ENCODE measurements around the gene SPATA25.
A peak's percentile ranks its signal among the peaks of the same experiment; 100 is the strongest.

The SPATA25 gene

DNA sequence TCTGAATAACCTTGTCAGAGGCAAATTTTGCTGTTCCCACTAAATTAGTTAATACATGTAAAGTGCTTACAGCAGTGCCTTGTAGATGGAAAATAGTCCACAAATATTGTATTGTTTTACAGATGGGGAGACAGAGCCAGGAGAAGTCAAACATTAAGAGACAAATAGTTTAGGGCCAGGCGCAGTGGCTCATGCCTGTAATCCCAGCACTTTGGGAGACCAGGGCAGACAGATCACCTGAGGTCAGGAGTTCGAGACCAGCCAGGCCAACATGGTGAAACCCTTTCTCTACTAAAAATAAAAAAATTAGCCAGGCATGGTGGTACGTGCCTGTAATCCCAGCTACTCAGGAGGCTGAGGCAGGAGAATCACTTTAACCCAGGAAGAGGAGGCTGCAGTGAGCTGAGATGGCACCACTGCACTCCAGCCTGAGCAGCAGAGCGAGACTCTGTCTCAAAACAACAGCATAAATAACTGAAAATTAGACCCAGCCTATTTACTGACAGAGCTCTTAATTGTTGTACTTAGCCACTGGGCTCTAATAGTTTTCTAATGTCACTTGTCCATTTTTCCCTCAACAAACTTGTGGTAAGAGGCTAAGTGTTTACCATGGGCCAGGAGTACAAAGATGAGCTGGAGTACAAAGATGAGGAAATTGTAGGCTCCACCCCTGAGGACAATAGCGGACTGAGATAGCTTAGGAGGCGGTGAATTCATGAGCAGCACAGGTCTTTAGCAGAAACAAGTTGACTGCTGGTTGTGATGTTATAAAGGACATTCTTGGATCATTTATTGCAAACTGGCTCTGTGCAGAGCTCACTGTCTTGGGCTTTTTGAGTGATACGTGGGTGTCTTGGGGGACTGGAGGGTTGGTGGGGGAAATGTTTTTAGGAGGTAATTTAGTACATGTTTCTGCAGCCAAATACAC, 23.6 kb downstream of the SPATA25 start:
- ATAC-seq = no peak

DNA sequence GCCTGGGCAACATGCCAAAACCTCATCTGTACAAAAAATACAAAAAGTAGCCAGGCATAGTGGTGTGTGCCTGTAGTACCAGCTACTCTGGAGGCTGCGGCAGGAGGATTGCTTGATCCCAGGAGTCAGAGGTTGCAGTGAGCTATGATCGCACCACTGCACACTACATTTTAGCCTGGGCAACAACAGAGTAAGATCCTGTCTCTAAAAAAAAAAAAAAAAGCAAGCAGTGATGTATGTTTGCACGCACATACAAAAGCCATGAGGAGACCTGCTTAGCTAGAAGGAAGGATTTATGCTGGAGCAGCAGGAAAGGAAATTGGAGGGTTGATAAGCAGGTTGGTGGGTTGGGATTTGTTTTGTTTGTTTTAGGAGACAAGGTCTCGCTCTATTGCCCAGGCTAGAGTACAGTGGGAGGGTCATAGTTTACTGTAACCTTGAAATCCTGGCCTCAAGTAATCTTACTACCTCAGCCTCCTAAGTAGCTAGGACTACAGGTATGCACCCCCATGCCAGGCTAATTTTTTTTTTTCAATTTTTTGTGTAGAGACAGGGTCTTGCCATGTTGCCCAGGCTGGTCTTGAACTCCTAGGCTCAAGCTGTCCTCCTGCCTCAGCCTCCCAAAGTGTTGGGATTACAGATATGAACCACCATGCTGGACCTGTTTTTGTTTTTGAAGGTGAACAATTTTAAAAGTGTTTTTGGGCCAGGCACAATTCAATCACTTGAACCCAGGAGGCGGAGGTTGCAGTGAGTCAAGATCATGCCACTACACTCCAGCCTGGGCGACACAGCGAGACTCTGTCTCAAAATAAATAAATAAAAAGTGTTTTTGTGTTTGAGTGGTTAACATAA, 26.0 kb downstream of the SPATA25 start:
- ATAC-seq = no peak

DNA sequence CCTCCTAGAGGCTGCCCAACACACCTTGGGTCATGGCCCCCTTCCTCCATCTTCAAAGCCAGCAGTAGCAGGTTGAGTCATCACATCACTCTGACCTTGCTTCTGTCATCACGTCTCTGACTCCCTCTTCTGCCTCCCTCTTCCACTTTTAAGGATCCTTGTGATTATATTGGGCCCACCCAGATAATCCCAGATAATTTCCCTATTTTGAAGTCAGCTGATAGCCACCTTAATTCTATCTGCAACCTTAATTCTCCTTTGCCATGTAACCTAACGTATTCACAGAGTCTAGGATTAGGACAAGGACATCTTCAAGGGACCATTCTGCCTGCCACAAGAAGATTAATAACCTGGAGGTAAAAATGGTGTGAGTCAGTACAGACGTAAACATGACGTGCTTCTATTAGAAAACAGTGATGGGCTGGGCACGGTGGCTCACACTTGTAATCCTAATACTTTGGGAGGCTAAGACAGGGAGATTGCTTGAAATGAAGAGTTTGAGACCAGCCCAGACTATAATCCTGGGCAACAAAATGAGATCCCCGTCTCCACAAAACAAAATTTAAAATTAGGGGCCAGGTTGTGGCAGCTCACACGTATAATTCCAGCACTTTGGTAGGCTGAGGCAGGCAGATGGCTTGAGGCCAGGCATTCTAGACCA, 26.7 kb downstream of the SPATA25 start:
- ATAC-seq = no peak

DNA sequence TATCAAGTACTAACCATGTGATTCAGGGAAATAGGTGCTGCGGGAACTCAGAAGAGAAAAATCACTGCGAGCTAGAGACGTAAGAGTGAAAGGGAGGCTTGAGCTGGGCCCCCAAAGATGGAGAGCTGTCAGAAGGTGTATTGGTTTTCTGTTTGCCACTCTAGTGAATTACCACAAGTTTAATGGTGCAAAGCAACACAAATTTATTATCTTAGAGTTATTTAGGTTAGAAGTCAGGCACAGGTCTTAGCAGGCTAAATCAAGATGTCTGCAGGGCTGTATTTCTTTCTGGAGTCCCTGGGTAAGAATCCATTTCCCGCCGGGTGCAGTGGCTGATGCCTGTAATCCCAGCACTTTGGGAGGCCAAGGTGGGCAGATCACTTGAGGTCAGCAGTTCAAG, 27.5 kb downstream of the SPATA25 start:
- ATAC-seq = no peak

DNA sequence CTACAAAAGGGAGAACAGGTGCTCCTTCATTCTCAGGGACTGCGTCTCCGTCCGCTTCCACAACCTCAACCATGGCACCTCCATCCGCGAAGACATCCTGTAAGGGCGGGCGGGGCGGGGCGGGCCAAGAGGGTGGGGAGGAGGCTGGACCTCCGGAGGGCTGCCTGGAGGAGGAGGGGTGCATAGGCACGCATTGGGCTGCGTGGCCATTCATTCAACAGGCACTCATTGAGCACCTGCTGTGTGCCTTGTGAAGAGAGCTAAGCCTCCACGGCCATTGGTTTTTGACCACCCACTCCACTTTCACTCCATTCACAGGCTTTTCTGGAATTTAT, 29.6 kb downstream of the SPATA25 start:
- peak; percentile 8 to 18 for ATAC-seq

DNA sequence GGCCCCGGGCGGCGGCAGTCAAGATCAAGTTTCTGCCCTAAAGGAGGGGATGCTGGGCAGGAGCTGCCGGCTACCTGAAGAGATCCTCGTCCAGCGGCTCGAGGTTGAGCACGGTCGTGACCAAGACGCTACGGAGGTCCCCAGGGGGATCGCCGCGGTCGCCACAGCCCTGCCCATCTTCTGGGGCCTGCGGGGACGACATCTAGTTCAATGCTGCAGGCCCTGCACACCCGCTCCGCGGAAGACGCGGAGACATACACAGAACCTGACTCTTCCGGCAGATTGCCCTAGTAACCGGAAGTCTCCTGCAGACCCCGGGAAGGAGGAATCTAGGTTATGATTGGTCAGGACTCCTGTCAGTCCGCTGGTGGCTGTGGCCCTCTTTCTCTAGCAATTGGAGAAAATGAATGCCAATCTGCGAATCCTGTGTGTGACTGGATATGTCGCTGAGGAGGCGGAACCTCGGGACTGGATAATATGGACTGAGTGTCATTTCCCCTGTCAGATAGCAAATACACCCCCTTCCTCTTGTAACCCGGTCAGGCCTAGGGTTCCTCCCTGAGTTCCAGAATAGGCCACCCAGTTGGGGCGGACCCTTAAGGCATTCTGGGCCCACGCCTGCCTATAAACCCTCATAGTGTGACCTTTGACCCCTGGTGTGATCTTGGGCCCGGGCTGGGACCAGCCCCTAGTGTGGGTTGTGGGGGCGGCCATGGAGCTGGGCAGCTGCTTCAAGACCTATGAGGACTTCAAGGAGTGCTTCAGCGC, 30.1 kb downstream of the SPATA25 start, which contains the start of the genes ACOT8 and ZSWIM3:
Gene ACOT8 (minus strand): TSS at position 279 of the 768 bp plus-strand sequence. CDS start 77 bp downstream, at position 202.
Gene ZSWIM3 (plus strand): TSS at position 501 of the 768 bp plus-strand sequence. CDS start 212 bp downstream, at position 713.
- peak; percentile 99 for ATAC-seq

DNA sequence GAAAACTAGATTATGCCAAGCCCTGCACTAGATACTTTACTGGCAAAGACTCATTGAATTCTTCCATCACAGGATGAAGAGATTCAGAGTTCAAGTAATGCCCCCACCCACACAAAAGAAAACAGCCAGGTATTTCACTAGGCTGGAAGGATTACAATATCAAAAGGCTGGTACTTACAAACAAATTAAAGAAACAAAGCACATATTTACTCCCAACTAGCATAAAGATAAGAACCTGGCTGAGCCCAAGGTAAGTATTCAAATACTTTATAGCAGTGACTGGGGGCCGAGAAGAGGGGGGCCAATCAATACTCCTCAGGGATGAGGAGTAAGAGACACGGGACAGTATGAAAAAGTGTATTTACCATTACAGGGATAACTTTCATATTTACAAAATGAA, 33.9 kb downstream of the SPATA25 start:
- no peak for ATAC-seq

DNA sequence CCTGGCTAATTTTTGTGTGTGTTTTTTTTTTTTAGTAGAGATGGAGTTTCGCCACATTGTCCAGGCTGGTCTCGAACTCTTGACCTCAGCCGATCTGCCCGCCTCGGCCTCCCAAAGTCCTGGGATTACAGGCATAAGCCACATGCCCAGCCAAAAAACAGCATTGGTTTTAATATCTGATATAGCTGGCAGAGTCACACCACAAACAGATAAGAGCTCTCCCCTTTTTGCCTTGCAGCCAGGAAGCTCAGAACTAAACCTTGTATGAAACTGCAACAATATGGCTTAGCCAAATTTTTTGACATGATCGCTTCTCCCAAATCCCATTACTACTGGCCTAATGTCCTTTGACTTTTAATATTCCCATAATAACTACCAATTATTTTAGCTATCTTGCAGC, 35.1 kb downstream of the SPATA25 start:
- no peak for ATAC-seq

DNA sequence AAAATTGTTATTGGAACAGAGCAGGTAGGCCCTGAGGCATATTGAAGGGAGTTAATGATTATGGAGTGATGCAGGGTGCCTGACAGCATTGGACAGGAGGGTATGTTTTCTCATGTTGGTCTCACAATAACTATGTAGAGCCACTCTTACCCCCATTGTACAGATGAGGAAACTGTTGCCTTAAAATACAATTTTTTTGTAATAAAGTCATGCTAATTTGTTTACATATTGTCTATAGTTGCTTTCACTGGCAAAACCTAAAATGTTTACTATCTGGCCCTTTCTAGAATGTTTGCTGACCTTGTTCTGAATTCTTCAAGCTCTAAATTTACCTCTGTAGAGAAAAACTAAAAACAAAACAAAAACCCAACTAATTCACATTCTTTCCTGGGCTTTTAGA, 35.9 kb downstream of the SPATA25 start:
- ATAC-seq = no peak

DNA sequence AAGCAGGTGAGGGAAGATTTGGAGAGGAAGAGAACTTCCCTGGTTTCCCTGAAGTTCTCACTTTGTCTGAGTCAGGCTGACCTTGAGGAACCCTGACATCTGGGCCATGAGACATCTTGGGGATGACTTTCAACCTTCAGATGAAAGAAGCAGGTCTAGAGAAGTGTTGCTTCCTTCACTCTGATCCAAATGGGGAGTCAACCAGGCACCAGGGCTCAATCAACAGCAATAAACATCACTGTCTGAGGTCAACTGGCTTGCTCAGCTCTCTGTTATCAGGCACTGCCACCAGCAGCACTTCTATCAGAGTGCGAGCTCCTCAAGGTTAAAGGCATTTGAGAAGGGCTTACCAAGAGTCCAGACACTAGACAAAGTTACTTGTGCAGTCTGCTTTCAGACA, 36.5 kb downstream of the SPATA25 start:
- no peak for ATAC-seq

DNA sequence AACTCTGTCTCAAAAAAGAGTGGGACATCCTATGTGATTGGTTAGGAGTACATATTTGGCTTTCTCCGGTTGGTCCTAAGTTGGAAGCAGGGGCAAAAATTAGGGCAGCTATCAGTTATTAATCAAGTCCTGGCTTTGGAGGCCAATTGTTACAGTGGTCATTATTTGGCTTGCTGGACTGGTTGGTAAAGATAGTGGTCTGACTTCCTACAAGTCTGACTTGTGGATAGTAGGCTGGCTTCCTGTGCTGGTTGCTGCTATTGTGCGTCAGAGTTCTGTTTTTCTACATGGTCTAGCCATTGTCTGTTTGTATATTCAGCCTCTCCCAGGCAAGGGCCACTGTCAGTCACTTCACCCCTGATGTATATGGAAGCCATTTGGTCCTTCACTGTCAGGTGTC, 37.2 kb downstream of the SPATA25 start:
- ATAC-seq = no peak

DNA sequence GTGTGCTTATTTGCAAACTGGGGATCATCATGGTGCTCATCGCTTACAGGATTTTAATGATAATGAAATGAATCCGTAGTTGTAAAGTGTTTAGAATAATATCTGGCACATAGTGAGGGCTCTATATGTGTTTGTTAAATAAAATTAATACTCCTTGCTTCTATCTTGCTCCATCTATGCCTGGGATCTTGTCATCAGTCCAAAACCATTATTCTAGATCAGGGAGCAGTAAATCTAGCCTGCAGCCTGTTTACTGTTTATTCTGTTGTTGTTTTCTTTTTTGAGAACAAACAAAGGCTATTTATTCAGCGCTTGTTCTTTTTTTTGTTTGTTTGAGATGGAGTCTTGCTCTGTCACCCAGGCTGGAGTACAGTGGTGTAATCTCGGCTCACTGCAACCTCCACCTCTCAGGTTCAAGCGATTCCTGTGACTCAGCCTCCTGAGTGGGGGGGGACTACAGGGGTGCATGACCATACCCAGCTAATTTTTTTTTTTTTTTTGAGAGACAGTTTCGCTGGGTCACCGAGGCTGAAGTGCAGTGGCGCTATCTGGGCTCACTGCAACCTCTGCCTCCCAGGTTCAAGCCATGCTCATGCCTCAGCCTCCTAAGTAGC, 38.3 kb downstream of the SPATA25 start:
- ATAC-seq = no peak

DNA sequence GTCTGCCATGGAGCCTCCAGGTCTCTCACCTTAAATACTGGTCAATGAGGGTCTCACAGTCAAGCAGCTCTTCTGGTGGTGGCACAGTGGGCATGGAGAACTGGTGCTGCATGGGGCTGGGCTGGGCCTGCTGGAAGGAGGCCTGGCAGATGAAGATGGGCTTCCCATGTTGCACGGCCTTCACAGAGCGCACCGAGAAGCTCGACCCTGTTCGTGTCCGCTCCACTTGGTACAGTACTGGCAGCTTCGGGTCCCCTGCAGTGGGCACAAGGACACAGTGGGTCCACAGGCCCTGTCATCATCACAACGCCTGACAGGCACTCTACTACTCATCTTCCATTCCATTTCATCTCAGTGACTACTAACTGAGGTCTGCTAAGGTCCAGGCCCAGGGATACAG, 39.0 kb downstream of the SPATA25 start:
- no peak for ATAC-seq

DNA sequence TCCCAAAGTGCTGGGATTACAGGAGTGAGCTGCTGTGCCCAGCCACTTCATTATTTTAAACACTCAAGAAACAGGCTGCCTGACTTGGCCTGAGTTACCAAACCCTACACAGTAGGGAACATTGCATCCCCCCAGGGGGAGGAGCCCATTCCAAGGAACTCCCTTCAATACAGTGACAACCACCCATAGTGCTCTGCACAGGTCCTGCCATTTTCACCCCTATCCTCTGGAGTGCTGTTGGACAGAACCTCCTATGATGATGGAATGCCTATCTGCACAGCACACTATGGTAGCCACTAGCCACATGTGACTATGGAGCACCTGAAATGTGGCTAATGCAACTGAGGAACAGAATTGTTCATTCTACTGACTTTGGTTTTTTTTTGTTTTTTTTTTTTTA, 42.0 kb downstream of the SPATA25 start:
- ATAC-seq = no peak

DNA sequence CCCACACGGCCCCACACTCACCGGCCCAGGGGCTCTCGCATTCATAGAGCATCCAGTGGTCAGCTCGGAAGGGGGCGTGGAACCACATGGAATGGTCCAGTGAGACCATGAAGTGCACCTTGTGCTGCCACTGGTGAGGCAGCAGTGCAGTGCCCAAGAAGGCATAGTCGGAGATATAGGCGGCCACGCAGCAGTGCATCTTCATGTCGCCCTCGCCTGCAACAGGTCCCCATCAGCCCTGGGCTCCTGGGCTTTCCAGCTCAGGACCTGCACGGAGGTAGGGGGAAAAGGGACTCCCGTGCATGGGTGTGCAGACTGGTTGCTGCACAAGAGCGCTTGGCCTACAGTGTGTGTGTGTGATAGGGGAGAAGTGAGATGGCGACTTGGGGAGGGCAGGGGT, 43.9 kb downstream of the SPATA25 start:
- ATAC-seq = no peak

DNA sequence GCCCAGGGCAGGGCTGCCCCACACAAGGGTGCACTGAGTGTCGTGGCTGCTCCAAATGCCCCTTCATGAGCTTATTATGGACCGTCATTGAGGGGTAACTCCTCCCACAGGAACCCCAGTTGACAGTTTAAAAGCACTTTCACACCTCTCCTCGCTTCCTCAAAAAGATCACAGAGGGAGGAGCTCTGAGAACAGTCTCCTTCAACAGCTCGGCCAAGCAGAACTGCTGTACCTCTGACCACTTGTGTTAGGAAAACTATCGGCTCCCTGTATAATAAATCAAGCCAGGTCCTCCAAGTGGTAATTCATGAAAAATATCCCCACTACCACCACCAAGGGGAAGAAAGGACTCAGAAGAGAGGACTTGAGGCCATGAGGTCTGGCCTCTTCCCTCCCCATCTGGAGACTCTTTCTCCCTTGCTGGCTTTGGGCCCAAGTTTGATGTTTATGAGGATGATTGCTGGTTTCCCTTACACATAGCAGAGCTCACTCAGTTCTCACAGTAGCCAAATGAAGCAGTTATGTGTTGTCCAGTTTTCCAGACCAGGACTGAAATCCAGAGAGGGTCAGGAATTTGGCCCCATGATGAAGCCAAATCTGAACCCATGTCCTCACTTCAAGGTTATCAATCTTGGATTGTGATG, 45.1 kb downstream of the SPATA25 start:
- no peak for ATAC-seq

DNA sequence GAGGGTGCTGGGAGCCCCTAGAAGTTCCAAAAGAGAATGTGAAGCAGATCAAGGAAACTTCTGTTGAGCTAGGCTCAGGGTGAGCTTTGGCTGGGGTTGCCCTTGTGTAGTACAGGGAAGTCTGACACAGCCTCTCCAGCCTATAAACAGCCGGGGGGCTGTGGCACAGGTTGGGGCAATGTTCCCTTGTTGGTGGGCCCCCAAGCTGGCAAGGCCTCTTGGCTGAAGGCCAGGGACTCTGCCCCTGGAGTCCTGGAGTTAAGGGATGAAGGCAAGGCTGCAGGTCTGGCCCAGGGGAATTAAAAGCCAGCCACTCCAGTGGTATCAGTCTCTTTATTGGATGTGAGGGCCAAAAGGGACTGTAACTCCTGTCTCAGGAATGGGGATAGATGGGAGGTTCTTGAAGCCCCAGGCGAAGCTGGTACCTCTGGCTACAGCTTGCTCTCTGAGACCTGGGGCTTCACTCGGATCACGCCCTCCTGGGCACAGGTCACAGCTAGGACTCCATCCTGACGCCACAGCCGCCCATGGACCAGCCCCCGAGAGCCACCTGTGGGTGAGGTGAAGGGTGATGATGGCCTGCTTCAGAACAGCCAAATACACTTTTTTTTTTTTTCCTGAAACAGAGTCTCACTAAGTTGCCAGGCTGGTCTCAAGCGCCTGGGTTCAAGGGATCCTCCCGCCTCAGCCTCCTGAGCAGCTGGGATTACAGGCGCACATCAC, 45.9 kb downstream of the SPATA25 start:
- no peak for ATAC-seq

DNA sequence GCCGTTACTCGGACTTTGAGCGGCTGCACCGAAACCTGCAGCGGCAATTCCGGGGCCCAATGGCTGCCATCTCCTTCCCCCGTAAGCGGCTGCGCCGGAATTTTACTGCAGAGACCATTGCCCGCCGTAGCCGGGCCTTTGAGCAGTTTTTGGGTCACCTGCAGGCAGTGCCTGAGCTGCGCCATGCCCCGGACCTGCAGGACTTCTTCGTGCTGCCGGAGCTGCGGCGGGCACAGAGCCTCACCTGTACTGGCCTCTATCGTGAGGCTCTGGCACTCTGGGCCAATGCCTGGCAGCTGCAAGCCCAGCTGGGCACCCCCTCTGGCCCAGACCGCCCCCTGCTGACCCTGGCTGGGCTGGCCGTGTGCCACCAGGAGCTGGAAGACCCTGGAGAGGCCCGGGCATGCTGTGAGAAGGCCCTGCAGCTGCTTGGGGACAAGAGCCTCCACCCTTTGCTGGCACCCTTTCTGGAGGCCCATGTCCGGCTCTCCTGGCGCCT, 46.7 kb downstream of the SPATA25 start:
- no peak for ATAC-seq

DNA sequence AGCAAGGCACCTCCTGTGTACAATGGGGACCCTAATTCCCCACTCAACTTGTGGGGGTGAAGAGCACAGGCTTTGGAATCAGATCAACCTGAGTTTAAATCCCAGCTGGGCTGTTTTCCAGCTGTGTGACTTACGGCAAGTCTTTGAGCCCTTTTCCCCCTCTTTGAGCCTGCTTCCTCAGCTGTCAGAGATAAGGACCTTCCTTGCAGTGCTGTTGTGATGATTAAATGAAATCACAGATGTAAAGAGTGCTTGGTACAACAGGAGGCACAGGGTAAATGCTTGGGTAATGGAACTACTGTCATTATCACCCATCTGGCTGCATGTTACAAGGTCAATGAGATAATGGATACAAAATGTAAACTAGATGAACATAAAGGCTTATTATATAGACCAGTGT, 50.6 kb downstream of the SPATA25 start:
- ATAC-seq = no peak

All from activated CD4-positive, CD25-positive, alpha-beta regulatory T cell treated with anti-CD3 and anti-CD28 coated beads, Interleukin-2, amount 50 U/mL, for 24 hours (primary cell).